ENCODE data around the gene FRMD8. TPM values are rescaled to one million over a fixed set of nuclear protein-coding genes. Genes with fewer than 3 reads are reported as not detected.

The FRMD8 gene
- total and polyA plus RNA-seq, 9 of the 15 experiments (the other 6 are each of a cell fraction or from before 2014, with no cell fraction given): 4.5 to 54.5 (median 15.8) TPM

- TF ChIP-seq ZBTB34 (CRISPR knock-in tag; IDR thresholded peaks at IDR 0.05) (no peak), EHMT2 (IDR thresholded peaks at IDR 0.05) (no peak), NFATC3 (IDR thresholded peaks at IDR 0.05) (no peak), TEAD2 (tag; IDR thresholded peaks at IDR 0.05) (no peak), ID3 (CRISPR knock-in tag; IDR thresholded peaks at IDR 0.05) (no peak), ID3 (tag; IDR thresholded peaks at IDR 0.05) (no peak), HSF4 (CRISPR knock-in tag; IDR thresholded peaks at IDR 0.05; ENCODE audit: borderline replicate concordance) (no peak), HOMEZ (CRISPR knock-in tag; IDR thresholded peaks at IDR 0.05) (no peak), CBFA2T3 (IDR thresholded peaks at IDR 0.05) (no peak), BRF2 (IDR thresholded peaks at IDR 0.05; ENCODE audit: borderline replicate concordance, insufficient read depth, insufficient read length) (no peak), HNRNPL (IDR thresholded peaks at IDR 0.05; ENCODE audit: low read depth, low read length) (no peak; the same call in 1 of the 2 replicates), ZNF311 (CRISPR knock-in tag; IDR thresholded peaks at IDR 0.05) (no peak), RFX1 (IDR thresholded peaks at IDR 0.05) (no peak), HDAC1 (IDR thresholded peaks at IDR 0.05) (no peak; a peak in 1 of 4 replicates), SP2 (IDR thresholded peaks at IDR 0.05; ENCODE audit: extremely low read depth, low read depth, low read length, poor library complexity, severe bottlenecking) (no peak), ZNF644 (tag; IDR thresholded peaks at IDR 0.05; ENCODE audit: low read depth) (no peak; the same call in 1 of the 2 replicates), ZNF175 (CRISPR knock-in tag; IDR thresholded peaks at IDR 0.05; ENCODE audit: low read depth) (no peak), ZNF780A (CRISPR knock-in tag; IDR thresholded peaks at IDR 0.05) (no peak), ETS1 (conservative IDR thresholded peaks at IDR 0.05; ENCODE audit: control insufficient read depth, low read depth, low read length) (0 out of 2 replicates have a peak, but pooled peaks have one; percentile 27), GMEB1 (CRISPR knock-in tag; IDR thresholded peaks at IDR 0.05) (no peak)
Measured at GRCh38 chr11:65425971-65426838, 39.8 kb downstream of the FRMD8 start (continued).

Measured in K562 (cell line).